Erythroblast (primary cell): ENCODE data around the gene MYO3A.

Experiments
- GATA1 ChIP-seq: IDR thresholded peaks from 2 replicates; pipeline ENCODE4 v1.6.1; 2011; ENCODE audit warnings: low read depth, mild to moderate bottlenecking, control low read depth, low read length, moderate library complexity
- POLR2A ChIP-seq: IDR thresholded peaks from 2 replicates; pipeline ENCODE4 v1.6.1; 2011; ENCODE audit warnings: mild to moderate bottlenecking, low read length

DNA sequence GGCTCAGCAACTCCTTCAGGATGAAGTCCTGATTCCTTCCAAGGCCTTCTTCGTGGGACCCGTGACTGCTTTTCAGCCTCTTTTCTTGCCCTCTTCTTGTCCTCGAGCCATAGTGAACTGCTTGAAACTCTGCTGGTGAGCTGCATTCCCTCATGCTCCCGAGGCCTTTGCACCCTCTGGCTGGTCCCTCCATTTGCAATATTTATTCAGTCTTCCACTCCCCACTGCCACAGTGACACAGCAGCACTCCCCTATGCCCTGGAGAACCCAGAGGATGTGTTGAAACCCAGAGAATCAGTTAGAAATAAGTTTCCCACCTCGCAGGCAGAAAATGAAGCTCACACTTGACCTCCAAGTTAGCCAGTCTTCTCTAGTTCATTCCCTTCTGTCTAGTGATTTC, 260.2 kb downstream of the MYO3A start:
- TF ChIP-seq POLR2A (no peak), GATA1 (no peak)
